HEK293 (cell line): ENCODE results near the gene EBF3.

Experiments
- CTCF ChIA-PET: fragments of 350-600 bp; formaldehyde crosslinking; extraction: SDS; loops from one replicate; lab custom pipeline; 2021; ENCODE audit warnings: antibody characterized with exemption; lab: Yijun Ruan, JAX
- POLR2A ChIA-PET: fragments of 300-600 bp; formaldehyde crosslinking; extraction: SDS; loops from one replicate; lab custom pipeline; 2020; ENCODE audit warnings: antibody characterized with exemption, inconsistent platforms; lab: Yijun Ruan, JAX
- H3K27ac ChIP-seq: fragments of 200-500 bp; sonication (Bioruptor generic); 2 replicates; pipeline ENCODE4 v1.5.1; 2014; ENCODE audit warnings: low read depth, low read length, control low read depth, inconsistent platforms; ENCODE audit errors: extremely low read depth
- H3K36me3 ChIP-seq, 2 experiments: fragments of 200-500 bp in 1 of 2; sonication (Bioruptor generic) in 1 of 2; 1 replicate in 1 of 2; 2 replicates in 1 of 2; pipeline ENCODE4 v1.5.1; 2014 to 2017; ENCODE audit warnings: inconsistent platforms in 2 of 2, low read length in 2 of 2; ENCODE audit not compliant: control insufficient read depth in 2 of 2, insufficient read depth in 1 of 2
- H3K4me1 ChIP-seq: fragments of 200-500 bp; sonication (Bioruptor generic); 2 replicates; pipeline ENCODE4 v1.5.1; 2014; ENCODE audit warnings: mild to moderate bottlenecking, low read length, inconsistent platforms; ENCODE audit not compliant: control insufficient read depth, insufficient read depth
- H3K4me3 ChIP-seq: 2 replicates; pipeline ENCODE4 v1.5.1; 2011; ENCODE audit warnings: low read depth, mild to moderate bottlenecking, control low read depth, low read length, moderate library complexity
- H3K9me3 ChIP-seq: fragments of 200-500 bp; sonication (Bioruptor generic); 2 replicates; pipeline ENCODE4 v1.5.1; 2014; ENCODE audit warnings: low read depth, low read length, inconsistent platforms; ENCODE audit not compliant: control insufficient read depth, insufficient read depth
- FEZF1 ChIP-seq: fragments of 450-650 bp; formaldehyde crosslinking; IDR thresholded peaks from 2 replicates; pipeline ENCODE4 v1.5.1; 2016; ENCODE audit warnings: missing biosample characterization, missing genetic modification characterization
- OSR2 ChIP-seq: fragments of 450-650 bp; formaldehyde crosslinking; IDR thresholded peaks from 2 replicates; pipeline ENCODE4 v1.5.1; 2016; ENCODE audit warnings: missing biosample characterization, missing genetic modification characterization
- ZBTB8A ChIP-seq: fragments of 450-650 bp; formaldehyde crosslinking; IDR thresholded peaks from 2 replicates; pipeline ENCODE4 v1.5.1; 2016; ENCODE audit warnings: missing biosample characterization, missing genetic modification characterization
- ZFP41 ChIP-seq: fragments of 450-650 bp; formaldehyde crosslinking; IDR thresholded peaks from 2 replicates; pipeline ENCODE4 v1.5.1; 2016; ENCODE audit warnings: missing biosample characterization, missing genetic modification characterization, borderline replicate concordance
- ZIC2 ChIP-seq: fragments of 450-650 bp; formaldehyde crosslinking; IDR thresholded peaks from 2 replicates; pipeline ENCODE4 v1.5.1; 2016; ENCODE audit warnings: missing biosample characterization, missing genetic modification characterization
- ZNF146 ChIP-seq: fragments of 450-650 bp; formaldehyde crosslinking; IDR thresholded peaks from 2 replicates; pipeline ENCODE4 v1.5.1; 2016; ENCODE audit warnings: missing biosample characterization, missing genetic modification characterization
- ZNF311 ChIP-seq: fragments of 450-650 bp; formaldehyde crosslinking; IDR thresholded peaks from 2 replicates; pipeline ENCODE4 v1.5.1; 2017; ENCODE audit warnings: missing biosample characterization, missing genetic modification characterization, borderline replicate concordance
- ZNF416 ChIP-seq: fragments of 450-650 bp; formaldehyde crosslinking; IDR thresholded peaks from 2 replicates; pipeline ENCODE4 v1.5.1; 2016; ENCODE audit warnings: missing biosample characterization, missing genetic modification characterization
- ZNF561 ChIP-seq: fragments of 450-650 bp; IDR thresholded peaks from 2 replicates; pipeline ENCODE4 v1.5.1; 2018; ENCODE audit warnings: missing biosample characterization, missing genetic modification characterization, borderline replicate concordance
- ZNF624 ChIP-seq: fragments of 450-650 bp; formaldehyde crosslinking; IDR thresholded peaks from 2 replicates; pipeline ENCODE4 v1.5.1; 2017; ENCODE audit warnings: missing biosample characterization, missing genetic modification characterization
- ZNF677 ChIP-seq: fragments of 450-650 bp; IDR thresholded peaks from 2 replicates; pipeline ENCODE4 v1.5.0; 2018; ENCODE audit warnings: missing biosample characterization, mild to moderate bottlenecking, missing genetic modification characterization, moderate library complexity
- TF ChIP-seq, protein P1 (sequence below): fragments of 450-650 bp; formaldehyde crosslinking; IDR thresholded peaks from 2 replicates; pipeline ENCODE4 v1.5.1; 2016; ENCODE audit warnings: missing biosample characterization, missing genetic modification characterization
- TF ChIP-seq, protein P2 (sequence below): fragments of 450-650 bp; formaldehyde crosslinking; IDR thresholded peaks from 2 replicates; pipeline ENCODE4 v1.5.1; 2016; ENCODE audit warnings: missing biosample characterization, missing genetic modification characterization
- TF ChIP-seq, protein P3 (sequence below): fragments of 450-650 bp; formaldehyde crosslinking; IDR thresholded peaks from 2 replicates; pipeline ENCODE4 v1.5.1; 2016; ENCODE audit warnings: missing biosample characterization, missing genetic modification characterization

The EBF3 gene

DNA sequence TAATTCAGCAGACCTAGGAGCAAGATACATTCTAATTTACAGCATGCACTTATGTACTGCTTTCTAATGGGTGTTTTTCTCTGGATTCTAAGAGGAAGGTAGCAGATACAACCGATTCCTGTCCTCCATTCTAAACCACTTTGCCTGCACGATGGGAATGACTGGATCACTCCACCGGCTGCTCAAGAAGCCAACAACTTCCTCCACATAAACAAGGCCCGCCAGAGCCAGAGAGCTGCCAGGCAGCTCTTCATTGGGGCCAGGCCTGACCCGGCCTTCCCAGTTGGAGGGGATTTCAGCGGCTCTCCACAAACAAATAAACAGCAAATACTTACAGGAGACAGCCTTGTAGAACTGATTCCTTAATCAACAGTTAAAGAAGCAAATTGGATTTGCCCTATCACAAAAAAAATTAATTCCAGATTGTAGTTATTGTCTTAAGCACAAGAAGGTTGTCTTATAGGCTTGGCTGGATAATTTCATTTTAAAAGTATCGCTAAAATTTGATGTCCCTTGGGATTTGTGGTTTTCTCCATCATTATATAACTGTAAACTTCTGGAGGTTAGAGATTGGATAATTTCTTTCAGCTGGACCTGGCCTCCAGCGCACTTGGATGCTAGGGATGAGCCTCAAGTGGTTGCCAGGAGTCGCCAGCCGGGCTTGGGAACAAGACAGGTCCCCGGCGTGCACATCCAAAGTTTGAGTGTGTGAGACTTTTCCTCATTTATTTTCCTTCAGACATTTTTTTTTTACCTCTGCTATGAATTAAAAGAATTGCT is 20.9 kb downstream of the EBF3 start:
- H3K4me3 ChIP-seq, result no peak overlapping the region
- 0 out of 2 replicates have a peak, but pooled peaks cover 2% of the 10 kb centered on the region for H3K4me1 ChIP-seq
- TF ChIP-seq OSR2 (tag by site-specific recombination) (0 out of 2 replicates have a peak, but pooled peaks have one; percentile 12), ZNF311 (no peak)
- no peaks in the 10 kb centered on the region; a peak in 1 of 3 replicates for H3K36me3 ChIP-seq
- ChIA-PET CTCF (interaction anchor here (0.7 kb wide), 1 partner anchor 19 kb away, joined by 3 read pairs; no protein-coding TSS in a partner anchor), POLR2A (no interaction called here)
- no peak overlapping the region for H3K27ac ChIP-seq
- no peaks in the 10 kb centered on the region for H3K9me3 ChIP-seq

DNA sequence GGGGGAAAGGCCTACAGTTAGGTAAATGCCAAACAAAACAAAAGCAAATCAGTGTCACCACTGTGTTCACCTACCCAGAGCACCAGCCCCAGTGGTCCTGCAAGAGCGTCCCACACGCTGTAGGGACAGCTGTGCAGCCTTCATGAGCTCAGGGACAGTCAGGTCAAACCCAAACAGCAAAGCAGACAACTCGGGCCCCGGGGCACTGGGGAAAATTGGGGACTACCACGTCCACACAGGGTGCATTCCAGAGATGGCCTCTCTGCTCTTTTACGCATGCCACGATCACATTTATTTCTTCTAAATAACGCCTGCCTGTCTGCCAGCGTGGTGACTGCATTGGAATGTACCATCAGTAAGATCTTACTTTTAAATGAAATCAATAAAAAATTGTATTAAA is 21.7 kb downstream of the EBF3 start:
- H3K4me1 ChIP-seq, result 0 out of 2 replicates have a peak, but pooled peaks cover 2% of the 10 kb centered on the region
- no peak overlapping the region for H3K4me3 ChIP-seq
- no peak overlapping the region for H3K27ac ChIP-seq
- POLR2A ChIA-PET, result no interaction called here
- no peaks in the 10 kb centered on the region for H3K9me3 ChIP-seq
- TF ChIP-seq ZNF624 (tag by site-specific recombination), result no peak
- TF ChIP-seq, protein P1, sequence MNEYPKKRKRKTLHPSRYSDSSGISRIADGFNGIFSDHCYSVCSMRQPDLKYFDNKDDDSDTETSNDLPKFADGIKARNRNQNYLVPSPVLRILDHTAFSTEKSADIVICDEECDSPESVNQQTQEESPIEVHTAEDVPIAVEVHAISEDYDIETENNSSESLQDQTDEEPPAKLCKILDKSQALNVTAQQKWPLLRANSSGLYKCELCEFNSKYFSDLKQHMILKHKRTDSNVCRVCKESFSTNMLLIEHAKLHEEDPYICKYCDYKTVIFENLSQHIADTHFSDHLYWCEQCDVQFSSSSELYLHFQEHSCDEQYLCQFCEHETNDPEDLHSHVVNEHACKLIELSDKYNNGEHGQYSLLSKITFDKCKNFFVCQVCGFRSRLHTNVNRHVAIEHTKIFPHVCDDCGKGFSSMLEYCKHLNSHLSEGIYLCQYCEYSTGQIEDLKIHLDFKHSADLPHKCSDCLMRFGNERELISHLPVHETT (tag by site-specific recombination), result no peak
- TF ChIP-seq ZFP41 (tag by site-specific recombination), result no peak
- TF ChIP-seq ZNF416, result no peak
- TF ChIP-seq, all 188 proteins: peak for 0
- no peaks in the 10 kb centered on the region; a peak in 1 of 3 replicates for H3K36me3 ChIP-seq
- CTCF ChIA-PET, result no interaction called here

DNA sequence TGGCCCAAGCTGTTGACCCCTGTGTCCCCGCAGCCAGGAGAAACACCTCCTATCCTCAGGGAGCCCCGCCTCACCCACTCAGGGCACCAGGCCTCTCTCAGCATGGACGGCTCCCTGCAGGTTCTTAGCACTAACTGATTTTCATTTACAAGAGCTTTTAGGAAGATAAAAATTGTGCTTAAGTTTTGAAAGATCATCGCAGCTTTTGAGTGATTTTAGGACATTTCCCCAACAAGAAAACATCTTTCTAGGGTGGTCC is 22.1 kb downstream of the EBF3 start:
- TF ChIP-seq ZIC2 (peak; percentile 51), ZNF561 (tag by site-specific recombination) (no peak)
- POLR2A ChIA-PET, result no interaction called here
- no peaks in the 10 kb centered on the region for H3K9me3 ChIP-seq
- 0 out of 2 replicates have a peak, but pooled peaks cover 2% of the 10 kb centered on the region for H3K4me1 ChIP-seq
- no peak overlapping the region for H3K4me3 ChIP-seq
- CTCF ChIA-PET, result no interaction called here
- no peak overlapping the region for H3K27ac ChIP-seq
- no peaks in the 10 kb centered on the region; a peak in 1 of 3 replicates for H3K36me3 ChIP-seq

DNA sequence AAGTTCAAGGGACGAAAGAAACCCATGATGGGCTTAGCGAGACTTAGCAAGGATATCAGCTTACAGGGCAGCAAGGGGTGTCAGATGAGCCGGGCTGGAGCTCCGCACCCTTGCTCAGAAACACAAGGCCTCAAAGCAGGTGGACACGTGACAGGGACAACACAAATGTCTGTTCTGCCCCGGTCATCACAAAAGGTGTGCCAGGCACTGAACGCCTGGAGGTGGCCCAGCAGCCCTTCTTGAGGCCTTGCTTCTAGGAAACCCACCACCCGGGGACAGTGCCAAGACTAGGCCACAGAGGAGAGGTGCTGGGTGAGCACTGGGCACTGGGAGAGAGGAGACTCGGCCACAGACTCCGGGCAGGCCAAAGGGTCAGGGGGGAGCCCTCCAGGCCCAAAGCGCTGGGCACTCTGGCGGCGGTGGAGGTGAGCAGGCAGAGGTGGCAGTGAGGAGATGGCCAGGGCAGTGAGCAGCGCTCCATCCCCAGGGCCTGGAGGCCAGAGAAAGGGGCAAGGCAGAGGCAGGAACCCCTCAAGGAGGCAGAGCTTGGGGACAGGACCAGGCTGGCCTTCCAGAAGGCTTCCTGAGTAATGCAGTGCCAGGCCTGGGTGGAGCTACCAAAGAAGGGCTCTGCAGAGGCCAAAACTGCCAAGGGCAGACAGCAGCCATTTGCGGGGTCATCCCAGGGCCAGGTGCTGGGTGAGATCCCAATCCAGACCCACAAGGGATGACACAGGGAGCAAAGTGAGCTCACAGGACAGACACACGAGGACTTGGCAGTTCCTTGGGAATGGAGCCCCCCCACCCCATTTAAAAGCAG is 22.7 kb downstream of the EBF3 start:
- H3K4me1 ChIP-seq, result 0 out of 2 replicates have a peak, but pooled peaks cover 2% of the 10 kb centered on the region
- H3K27ac ChIP-seq, result no peak overlapping the region
- H3K4me3 ChIP-seq, result no peak overlapping the region
- H3K9me3 ChIP-seq, result no peaks in the 10 kb centered on the region
- POLR2A ChIA-PET, result no interaction called here
- TF ChIP-seq, protein P2, sequence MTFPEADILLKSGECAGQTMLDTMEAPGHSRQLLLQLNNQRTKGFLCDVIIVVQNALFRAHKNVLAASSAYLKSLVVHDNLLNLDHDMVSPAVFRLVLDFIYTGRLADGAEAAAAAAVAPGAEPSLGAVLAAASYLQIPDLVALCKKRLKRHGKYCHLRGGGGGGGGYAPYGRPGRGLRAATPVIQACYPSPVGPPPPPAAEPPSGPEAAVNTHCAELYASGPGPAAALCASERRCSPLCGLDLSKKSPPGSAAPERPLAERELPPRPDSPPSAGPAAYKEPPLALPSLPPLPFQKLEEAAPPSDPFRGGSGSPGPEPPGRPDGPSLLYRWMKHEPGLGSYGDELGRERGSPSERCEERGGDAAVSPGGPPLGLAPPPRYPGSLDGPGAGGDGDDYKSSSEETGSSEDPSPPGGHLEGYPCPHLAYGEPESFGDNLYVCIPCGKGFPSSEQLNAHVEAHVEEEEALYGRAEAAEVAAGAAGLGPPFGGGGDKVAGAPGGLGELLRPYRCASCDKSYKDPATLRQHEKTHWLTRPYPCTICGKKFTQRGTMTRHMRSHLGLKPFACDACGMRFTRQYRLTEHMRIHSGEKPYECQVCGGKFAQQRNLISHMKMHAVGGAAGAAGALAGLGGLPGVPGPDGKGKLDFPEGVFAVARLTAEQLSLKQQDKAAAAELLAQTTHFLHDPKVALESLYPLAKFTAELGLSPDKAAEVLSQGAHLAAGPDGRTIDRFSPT, result no peak
- TF ChIP-seq FEZF1 (tag by site-specific recombination) (no peak), ZNF146 (tag by site-specific recombination) (no peak), ZNF677 (no peak), ZBTB8A (peak; percentile 56)
- TF ChIP-seq, protein P3, sequence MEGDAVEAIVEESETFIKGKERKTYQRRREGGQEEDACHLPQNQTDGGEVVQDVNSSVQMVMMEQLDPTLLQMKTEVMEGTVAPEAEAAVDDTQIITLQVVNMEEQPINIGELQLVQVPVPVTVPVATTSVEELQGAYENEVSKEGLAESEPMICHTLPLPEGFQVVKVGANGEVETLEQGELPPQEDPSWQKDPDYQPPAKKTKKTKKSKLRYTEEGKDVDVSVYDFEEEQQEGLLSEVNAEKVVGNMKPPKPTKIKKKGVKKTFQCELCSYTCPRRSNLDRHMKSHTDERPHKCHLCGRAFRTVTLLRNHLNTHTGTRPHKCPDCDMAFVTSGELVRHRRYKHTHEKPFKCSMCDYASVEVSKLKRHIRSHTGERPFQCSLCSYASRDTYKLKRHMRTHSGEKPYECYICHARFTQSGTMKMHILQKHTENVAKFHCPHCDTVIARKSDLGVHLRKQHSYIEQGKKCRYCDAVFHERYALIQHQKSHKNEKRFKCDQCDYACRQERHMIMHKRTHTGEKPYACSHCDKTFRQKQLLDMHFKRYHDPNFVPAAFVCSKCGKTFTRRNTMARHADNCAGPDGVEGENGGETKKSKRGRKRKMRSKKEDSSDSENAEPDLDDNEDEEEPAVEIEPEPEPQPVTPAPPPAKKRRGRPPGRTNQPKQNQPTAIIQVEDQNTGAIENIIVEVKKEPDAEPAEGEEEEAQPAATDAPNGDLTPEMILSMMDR (tag by site-specific recombination), result no peak
- no peaks in the 10 kb centered on the region; a peak in 1 of 3 replicates for H3K36me3 ChIP-seq
- CTCF ChIA-PET, result interaction anchor here (0.6 kb wide), 1 partner anchor 16 kb away, joined by 3 read pairs; no protein-coding TSS in a partner anchor
